ENCODE data around the gene UNC5CL. TPM values are rescaled to one million over a fixed set of nuclear protein-coding genes. Genes with fewer than 3 reads are reported as not detected.

The UNC5CL gene
- total and polyA plus RNA-seq, 9 of the 15 experiments (the other 6 are each of a cell fraction or from before 2014, with no cell fraction given) = 0.07 to 1.8 (median 0.62) TPM; not detected in 1

DNA sequence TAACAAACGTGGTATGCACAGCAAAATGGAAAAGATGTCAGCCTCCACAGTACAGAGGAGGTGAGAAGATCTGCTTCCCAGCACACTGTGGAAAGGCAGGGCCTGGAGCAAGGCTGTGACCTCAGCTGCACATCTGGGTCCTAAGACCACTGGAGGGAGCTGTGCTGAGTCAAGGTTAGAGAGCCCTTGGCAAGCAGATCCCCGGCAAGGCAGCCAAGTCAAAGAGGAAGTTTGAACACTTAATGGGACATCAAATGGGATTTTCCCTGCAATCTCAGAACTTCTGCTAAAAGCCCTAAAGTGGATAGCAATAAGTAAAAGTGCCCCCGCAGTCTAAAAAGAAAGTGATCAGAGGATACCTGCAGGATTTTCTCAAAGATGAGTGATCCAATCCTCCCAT, 39.5 kb downstream of the UNC5CL start (continued):
- TF ChIP-seq, protein P1, sequence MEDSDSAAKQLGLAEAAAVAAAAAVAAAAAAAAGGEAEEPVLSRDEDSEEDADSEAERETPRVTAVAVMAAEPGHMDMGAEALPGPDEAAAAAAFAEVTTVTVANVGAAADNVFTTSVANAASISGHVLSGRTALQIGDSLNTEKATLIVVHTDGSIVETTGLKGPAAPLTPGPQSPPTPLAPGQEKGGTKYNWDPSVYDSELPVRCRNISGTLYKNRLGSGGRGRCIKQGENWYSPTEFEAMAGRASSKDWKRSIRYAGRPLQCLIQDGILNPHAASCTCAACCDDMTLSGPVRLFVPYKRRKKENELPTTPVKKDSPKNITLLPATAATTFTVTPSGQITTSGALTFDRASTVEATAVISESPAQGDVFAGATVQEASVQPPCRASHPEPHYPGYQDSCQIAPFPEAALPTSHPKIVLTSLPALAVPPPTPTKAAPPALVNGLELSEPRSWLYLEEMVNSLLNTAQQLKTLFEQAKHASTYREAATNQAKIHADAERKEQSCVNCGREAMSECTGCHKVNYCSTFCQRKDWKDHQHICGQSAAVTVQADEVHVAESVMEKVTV (CRISPR knock-in tag; IDR thresholded peaks at IDR 0.05) = peak; percentile 39; the same call in 1 of the 2 replicates
- TF ChIP-seq YY1 (IDR thresholded peaks at IDR 0.05; ENCODE audit: borderline replicate concordance in 1 of 3, control insufficient read depth in 1 of 3, extremely low read depth in 1 of 3, insufficient read depth in 3 of 3, insufficient read length in 1 of 3, insufficient replicate concordance in 2 of 3, low read depth in 1 of 3, low read length in 2 of 3) = peak in 1 of 3 experiments; percentile 25
- no peak for TF ChIP-seq FOXP1 (CRISPR knock-in tag; IDR thresholded peaks at IDR 0.05)
- TF ChIP-seq ZBTB26 (CRISPR knock-in tag; IDR thresholded peaks at IDR 0.05) = no peak
- TF ChIP-seq, protein P2, sequence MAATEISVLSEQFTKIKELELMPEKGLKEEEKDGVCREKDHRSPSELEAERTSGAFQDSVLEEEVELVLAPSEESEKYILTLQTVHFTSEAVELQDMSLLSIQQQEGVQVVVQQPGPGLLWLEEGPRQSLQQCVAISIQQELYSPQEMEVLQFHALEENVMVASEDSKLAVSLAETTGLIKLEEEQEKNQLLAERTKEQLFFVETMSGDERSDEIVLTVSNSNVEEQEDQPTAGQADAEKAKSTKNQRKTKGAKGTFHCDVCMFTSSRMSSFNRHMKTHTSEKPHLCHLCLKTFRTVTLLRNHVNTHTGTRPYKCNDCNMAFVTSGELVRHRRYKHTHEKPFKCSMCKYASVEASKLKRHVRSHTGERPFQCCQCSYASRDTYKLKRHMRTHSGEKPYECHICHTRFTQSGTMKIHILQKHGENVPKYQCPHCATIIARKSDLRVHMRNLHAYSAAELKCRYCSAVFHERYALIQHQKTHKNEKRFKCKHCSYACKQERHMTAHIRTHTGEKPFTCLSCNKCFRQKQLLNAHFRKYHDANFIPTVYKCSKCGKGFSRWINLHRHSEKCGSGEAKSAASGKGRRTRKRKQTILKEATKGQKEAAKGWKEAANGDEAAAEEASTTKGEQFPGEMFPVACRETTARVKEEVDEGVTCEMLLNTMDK (IDR thresholded peaks at IDR 0.05; ENCODE audit: borderline replicate concordance, insufficient read depth, low read depth, low read length, poor library complexity, severe bottlenecking) = peak; percentile 83
- TF ChIP-seq RAD21 (CRISPR knock-in tag; conservative IDR thresholded peaks at IDR 0.05 in 1 of 2, IDR thresholded peaks at IDR 0.05 in 1 of 2) = peak; percentile 40 to 58
- peak in 1 of 2 experiments; percentile 64; a peak in 1 of 4 replicates for TF ChIP-seq RCOR1 (IDR thresholded peaks at IDR 0.05; ENCODE audit: borderline replicate concordance in 1 of 2, low read depth in 2 of 2, low read length in 2 of 2)
- TF ChIP-seq ZNF165 (CRISPR knock-in tag; IDR thresholded peaks at IDR 0.05; ENCODE audit: borderline replicate concordance) = no peak
- TF ChIP-seq, protein P3, sequence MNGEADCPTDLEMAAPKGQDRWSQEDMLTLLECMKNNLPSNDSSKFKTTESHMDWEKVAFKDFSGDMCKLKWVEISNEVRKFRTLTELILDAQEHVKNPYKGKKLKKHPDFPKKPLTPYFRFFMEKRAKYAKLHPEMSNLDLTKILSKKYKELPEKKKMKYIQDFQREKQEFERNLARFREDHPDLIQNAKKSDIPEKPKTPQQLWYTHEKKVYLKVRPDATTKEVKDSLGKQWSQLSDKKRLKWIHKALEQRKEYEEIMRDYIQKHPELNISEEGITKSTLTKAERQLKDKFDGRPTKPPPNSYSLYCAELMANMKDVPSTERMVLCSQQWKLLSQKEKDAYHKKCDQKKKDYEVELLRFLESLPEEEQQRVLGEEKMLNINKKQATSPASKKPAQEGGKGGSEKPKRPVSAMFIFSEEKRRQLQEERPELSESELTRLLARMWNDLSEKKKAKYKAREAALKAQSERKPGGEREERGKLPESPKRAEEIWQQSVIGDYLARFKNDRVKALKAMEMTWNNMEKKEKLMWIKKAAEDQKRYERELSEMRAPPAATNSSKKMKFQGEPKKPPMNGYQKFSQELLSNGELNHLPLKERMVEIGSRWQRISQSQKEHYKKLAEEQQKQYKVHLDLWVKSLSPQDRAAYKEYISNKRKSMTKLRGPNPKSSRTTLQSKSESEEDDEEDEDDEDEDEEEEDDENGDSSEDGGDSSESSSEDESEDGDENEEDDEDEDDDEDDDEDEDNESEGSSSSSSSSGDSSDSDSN (IDR thresholded peaks at IDR 0.05; ENCODE audit: borderline replicate concordance in 1 of 2, low read depth in 2 of 2, low read length in 2 of 2) = 0 out of 4 replicates have a peak, but pooled peaks of 1 of the 2 experiments have one; percentile 41
- 0 out of 2 replicates have a peak, but pooled peaks have one; percentile 22 for TF ChIP-seq BHLHE40 (IDR thresholded peaks at IDR 0.05; ENCODE audit: low read length)
- no peak for TF ChIP-seq ZNF41 (CRISPR knock-in tag; conservative IDR thresholded peaks at IDR 0.05)
- TF ChIP-seq ATF7 (IDR thresholded peaks at IDR 0.05) = peak; percentile 49; the same call in 1 of the 2 replicates

Measured in K562 (cell line).